Transverse colon (tissue), 4 donors: Measurements from ENCODE around the gene ANKLE2. TPM values are rescaled to one million over a fixed set of nuclear protein-coding genes. Genes with fewer than 3 reads are reported as not detected.

Experiments
- DNase-seq: peaks from one replicate; pipeline ENCODE4 v3.0.0-alpha.2; 2019
- H3K27ac ChIP-seq, 4 donors: fragments of 200-600 bp; sonication (generic); 2 replicates each; pipeline ENCODE4 v1.5.1; 2016 to 2018; ENCODE audit warnings: inconsistent platforms in 4 of 4
- H3K27me3 ChIP-seq: fragments of 200-600 bp; sonication (generic); 2 replicates; pipeline ENCODE4 v1.5.1; 2017; ENCODE audit warnings: inconsistent platforms
- H3K36me3 ChIP-seq, 4 donors: fragments of 200-600 bp; sonication (generic); 2 replicates each; pipeline ENCODE4 v1.5.1; 2017 to 2019; ENCODE audit warnings: inconsistent platforms in 4 of 4
- H3K4me1 ChIP-seq, 4 donors: fragments of 200-600 bp; sonication (generic); 2 replicates each; pipeline ENCODE4 v1.5.1; 2017 to 2020; ENCODE audit warnings: inconsistent platforms in 4 of 4
- H3K4me3 ChIP-seq, 4 donors: fragments of 200-600 bp; sonication (generic); 1 replicate in 1 of 4; 2 replicates in 3 of 4; pipeline versions ENCODE4 v1.5.1 to v1.6.1; 2017 to 2019; ENCODE audit warnings: inconsistent platforms in 4 of 4
- H3K9me3 ChIP-seq, 2 donors: fragments of 200-600 bp; sonication (generic); 2 replicates each; pipeline ENCODE4 v1.5.1; 2017 to 2019; ENCODE audit warnings: inconsistent platforms in 2 of 2
- EP300 ChIP-seq: sonication (generic); formaldehyde crosslinking; IDR thresholded peaks from one replicate; pipeline ENCODE4 v1.6.1; 2017; ENCODE audit warnings: antibody characterized with exemption, low read depth
- POLR2A ChIP-seq: fragments of 450-650 bp; IDR thresholded peaks from one replicate; pipeline ENCODE4 v1.6.1; 2016; ENCODE audit warnings: antibody characterized with exemption, mild to moderate bottlenecking, moderate library complexity
- POLR2AphosphoS5 ChIP-seq, 3 donors: sonication (generic); formaldehyde crosslinking; IDR thresholded peaks; one replicate each; pipeline ENCODE4 v1.6.1; 2016; ENCODE audit warnings: antibody characterized with exemption in 3 of 3
- WGBS, 2 donors: methylation state at CpG; one replicate each; pipeline ENCODE4 v1.1.5; 2018; ENCODE audit warnings: low coverage in 1 of 2; 5-methylcytosine and 5-hydroxymethylcytosine counted together
- in situ Hi-C, 4 donors: fragments of 200-750 bp; cut with MboI; loops; one replicate each; pipeline versions ENCODE4 v1.15.0 to v1.15.1; 2017; ENCODE audit warnings: low sequenced_read_pairs in 3 of 4, low pct_ligation_motif_present in 1 of 4, low pct_unique_long_range_greater_than_20kb in 1 of 4
- intact Hi-C: fragments of 100-400 bp; cut with DNase I; formaldehyde crosslinking; loops from one replicate; pipeline ENCODE4 v1.15.1; 2023; ENCODE audit warnings: low total_unique reads
- total RNA-seq, 4 donors: library from RNA; depleted of rRNA; stranded (reverse); fragments of >200 nt; gene quantifications; one replicate each; pipeline ENCODE4 v1.1.0, GENCODE V29; 2016
- TF ChIP-seq, protein P1 (sequence below), 5 experiments: fragments of 200-600 bp in 3 of 5; fragments of 450-650 bp in 2 of 5; sonication (generic) in 3 of 5; IDR thresholded peaks; 1 replicate in 2 of 5; 2 replicates in 3 of 5; pipeline ENCODE4 v1.5.1; 2016 to 2017; ENCODE audit warnings: antibody characterized with exemption in 5 of 5, inconsistent platforms in 3 of 5, mild to moderate bottlenecking in 2 of 5, moderate library complexity in 1 of 5

The ANKLE2 gene
- total RNA-seq, 4 donors from 2014 or later: 46.0 to 146 (median 88.6) TPM

DNA sequence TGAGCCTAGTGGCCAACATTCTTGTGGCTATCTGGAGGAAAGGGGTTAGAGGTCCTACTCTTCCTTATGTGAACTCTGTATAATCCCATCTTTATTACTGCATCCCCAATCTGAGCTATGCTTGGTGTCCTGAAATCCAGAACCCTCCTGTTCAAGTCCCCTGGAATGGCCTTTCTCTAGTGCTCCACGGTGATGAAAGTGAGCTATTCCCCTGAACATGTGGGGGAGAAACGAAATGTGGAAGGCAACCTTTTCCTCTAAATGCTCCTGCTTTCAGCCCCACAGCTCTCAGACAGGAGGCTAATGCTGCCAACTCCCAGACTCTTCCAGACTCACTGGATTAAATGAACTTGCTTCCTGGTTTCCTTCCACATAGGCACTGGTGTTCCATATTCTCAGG lies 53.5 kb downstream of the ANKLE2 start:
- no peak overlapping the region for H3K4me3 ChIP-seq
- no peaks in the 10 kb centered on the region for H3K27me3 ChIP-seq
- no peak for TF ChIP-seq POLR2A
- no peak for TF ChIP-seq EP300
- no peak for TF ChIP-seq POLR2AphosphoS5 (IDR thresholded peaks at IDR 0.05)
- TF ChIP-seq, protein P1, sequence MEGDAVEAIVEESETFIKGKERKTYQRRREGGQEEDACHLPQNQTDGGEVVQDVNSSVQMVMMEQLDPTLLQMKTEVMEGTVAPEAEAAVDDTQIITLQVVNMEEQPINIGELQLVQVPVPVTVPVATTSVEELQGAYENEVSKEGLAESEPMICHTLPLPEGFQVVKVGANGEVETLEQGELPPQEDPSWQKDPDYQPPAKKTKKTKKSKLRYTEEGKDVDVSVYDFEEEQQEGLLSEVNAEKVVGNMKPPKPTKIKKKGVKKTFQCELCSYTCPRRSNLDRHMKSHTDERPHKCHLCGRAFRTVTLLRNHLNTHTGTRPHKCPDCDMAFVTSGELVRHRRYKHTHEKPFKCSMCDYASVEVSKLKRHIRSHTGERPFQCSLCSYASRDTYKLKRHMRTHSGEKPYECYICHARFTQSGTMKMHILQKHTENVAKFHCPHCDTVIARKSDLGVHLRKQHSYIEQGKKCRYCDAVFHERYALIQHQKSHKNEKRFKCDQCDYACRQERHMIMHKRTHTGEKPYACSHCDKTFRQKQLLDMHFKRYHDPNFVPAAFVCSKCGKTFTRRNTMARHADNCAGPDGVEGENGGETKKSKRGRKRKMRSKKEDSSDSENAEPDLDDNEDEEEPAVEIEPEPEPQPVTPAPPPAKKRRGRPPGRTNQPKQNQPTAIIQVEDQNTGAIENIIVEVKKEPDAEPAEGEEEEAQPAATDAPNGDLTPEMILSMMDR (IDR thresholded peaks at IDR 0.05): no peak
- WGBS, 2 donors: 68 to 92% methylated on average over 2 of the region's 2 CpGs
- intact Hi-C loops: no loop called here
- H3K4me1 ChIP-seq: peaks cover 7 to 24% (median 16%) of the 10 kb centered on the region in 4 donors
- H3K36me3 ChIP-seq: peaks cover 0 to 6% (median 0%) of the 10 kb centered on the region in 4 donors
- H3K27ac ChIP-seq: no peak overlapping the region
- H3K9me3 ChIP-seq: no peaks in the 10 kb centered on the region
- in situ Hi-C loops: no loop called here
- DNase-seq: no peak

DNA sequence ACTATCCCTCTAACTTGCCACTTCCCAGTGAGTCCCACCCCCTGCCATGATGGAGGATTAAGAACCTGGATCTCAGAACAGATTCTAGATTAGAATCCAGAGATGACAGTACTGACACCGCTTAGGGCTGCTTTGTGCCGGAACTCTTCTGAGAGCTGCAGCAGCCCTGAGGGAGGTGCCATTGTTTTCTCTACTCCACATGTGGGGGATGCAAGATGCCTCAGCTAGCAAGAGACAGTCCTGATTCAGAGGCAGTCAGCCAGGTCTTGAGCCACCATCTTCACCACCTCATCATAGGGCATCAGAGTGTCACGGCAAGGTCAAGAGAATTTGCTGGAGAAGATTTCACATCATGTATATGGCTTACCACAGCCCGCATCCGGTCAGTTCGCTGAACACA lies 54.4 kb downstream of the ANKLE2 start:
- Histone ChIP-seq H3K4me3 (no peak overlapping the region), H3K27ac (no peak overlapping the region), H3K4me1 (peaks cover 7 to 17% (median 16%) of the 10 kb centered on the region in 4 donors), H3K9me3 (no peaks in the 10 kb centered on the region), H3K36me3 (peaks cover 0 to 6% (median 0%) of the 10 kb centered on the region in 4 donors), H3K27me3 (no peaks in the 10 kb centered on the region)
- 91 to 92% methylated on average over 4 to 6 of the region's 6 CpGs for WGBS, 2 donors
- DNase-seq: no peak
- in situ Hi-C loops (no loop called here), intact Hi-C loops (no loop called here)
- no peak for TF ChIP-seq EP300
- TF ChIP-seq, protein P1 (IDR thresholded peaks at IDR 0.05): no peak
- TF ChIP-seq POLR2A: no peak
- no peak for TF ChIP-seq POLR2AphosphoS5 (IDR thresholded peaks at IDR 0.05)

DNA sequence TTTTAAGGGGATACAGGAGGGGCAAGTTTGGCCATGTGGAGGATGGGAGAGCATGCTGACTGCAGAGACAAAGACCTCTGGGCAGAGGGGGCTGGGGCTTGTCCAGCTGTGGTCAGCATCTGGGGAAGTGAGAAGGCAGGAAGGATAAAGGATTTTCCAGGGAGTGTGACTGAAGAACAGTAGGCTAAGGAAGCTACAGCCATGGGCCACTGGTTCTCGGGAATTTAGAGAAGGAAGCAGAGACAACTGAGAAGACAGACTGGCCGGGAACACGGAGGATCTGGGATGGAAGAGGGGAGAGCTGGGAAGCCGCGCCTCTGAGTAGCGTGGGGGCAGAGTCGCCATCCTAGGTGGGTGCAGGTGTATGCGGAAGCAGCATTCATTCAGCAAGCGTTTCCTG lies 58.0 kb downstream of the ANKLE2 start:
- in situ Hi-C loops (no loop called here), intact Hi-C loops (no loop called here)
- TF ChIP-seq EP300 (no peak), POLR2A (no peak), POLR2AphosphoS5 (IDR thresholded peaks at IDR 0.05) (no peak)
- TF ChIP-seq, protein P1 (IDR thresholded peaks at IDR 0.05): no peak
- Histone ChIP-seq H3K4me1 (peaks cover 0 to 5% (median 0%) of the 10 kb centered on the region in 4 donors), H3K27me3 (no peaks in the 10 kb centered on the region), H3K9me3 (no peaks in the 10 kb centered on the region), H3K4me3 (no peak overlapping the region), H3K27ac (no peak overlapping the region), H3K36me3 (peaks cover 0 to 22% (median 3%) of the 10 kb centered on the region in 4 donors)
- 90 to 93% methylated on average over 4 to 9 of the region's 9 CpGs for WGBS, 2 donors
- DNase-seq: no peak

DNA sequence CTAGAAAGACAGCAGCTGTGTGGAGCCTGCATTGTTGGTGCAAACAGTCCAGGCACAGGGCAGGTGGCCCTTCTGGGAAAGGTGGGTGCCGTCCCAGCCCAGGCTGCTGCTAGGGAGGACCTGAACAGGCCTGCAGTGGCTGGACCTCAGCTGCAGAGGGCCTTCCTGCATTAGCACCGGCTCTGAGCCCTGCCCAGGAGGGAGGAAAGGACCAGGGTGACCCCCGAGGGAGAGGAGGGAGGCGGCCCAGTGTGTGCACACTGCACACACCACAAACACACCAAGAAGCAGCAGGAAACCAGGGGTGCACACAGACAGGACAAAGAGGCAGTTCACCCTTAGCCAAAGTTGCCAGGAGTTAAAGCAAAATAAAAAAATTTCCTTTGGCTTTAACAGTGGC lies 59.0 kb downstream of the ANKLE2 start:
- no peaks in the 10 kb centered on the region for H3K9me3 ChIP-seq
- no peak overlapping the region for H3K4me3 ChIP-seq
- peaks cover 0 to 24% (median 3%) of the 10 kb centered on the region in 4 donors for H3K36me3 ChIP-seq
- WGBS, 2 donors: 83% methylated on average over 4 of the region's 4 CpGs; no CpG with 5 or more reads in 1 of the 2 donors
- intact Hi-C loops (no loop called here), in situ Hi-C loops (no loop called here)
- H3K4me1 ChIP-seq: peaks cover 0 to 5% (median 0%) of the 10 kb centered on the region in 4 donors
- TF ChIP-seq POLR2A: no peak
- TF ChIP-seq, protein P1 (IDR thresholded peaks at IDR 0.05): no peak
- TF ChIP-seq EP300: no peak
- DNase-seq: no peak
- H3K27ac ChIP-seq: no peak overlapping the region
- H3K27me3 ChIP-seq: no peaks in the 10 kb centered on the region
